HEK293 (cell line): ENCODE measurements around the gene NOS1AP.

Source experiments
- CTCF ChIA-PET: fragments of 350-600 bp; formaldehyde crosslinking; extraction: SDS; loops from one replicate; lab custom pipeline; 2021; ENCODE audit warnings: antibody characterized with exemption; lab: Yijun Ruan, JAX
- POLR2A ChIA-PET: fragments of 300-600 bp; formaldehyde crosslinking; extraction: SDS; loops from one replicate; lab custom pipeline; 2020; ENCODE audit warnings: antibody characterized with exemption, inconsistent platforms; lab: Yijun Ruan, JAX
- H3K27ac ChIP-seq: fragments of 200-500 bp; sonication (Bioruptor generic); 2 replicates; pipeline ENCODE4 v1.5.1; 2014; ENCODE audit warnings: low read depth, low read length, control low read depth, inconsistent platforms; ENCODE audit errors: extremely low read depth
- H3K36me3 ChIP-seq, 2 experiments: fragments of 200-500 bp in 1 of 2; sonication (Bioruptor generic) in 1 of 2; 1 replicate in 1 of 2; 2 replicates in 1 of 2; pipeline ENCODE4 v1.5.1; 2014 to 2017; ENCODE audit warnings: inconsistent platforms in 2 of 2, low read length in 2 of 2; ENCODE audit not compliant: control insufficient read depth in 2 of 2, insufficient read depth in 1 of 2
- H3K4me1 ChIP-seq: fragments of 200-500 bp; sonication (Bioruptor generic); 2 replicates; pipeline ENCODE4 v1.5.1; 2014; ENCODE audit warnings: mild to moderate bottlenecking, low read length, inconsistent platforms; ENCODE audit not compliant: control insufficient read depth, insufficient read depth
- H3K4me3 ChIP-seq: 2 replicates; pipeline ENCODE4 v1.5.1; 2011; ENCODE audit warnings: low read depth, mild to moderate bottlenecking, control low read depth, low read length, moderate library complexity
- H3K9me3 ChIP-seq: fragments of 200-500 bp; sonication (Bioruptor generic); 2 replicates; pipeline ENCODE4 v1.5.1; 2014; ENCODE audit warnings: low read depth, low read length, inconsistent platforms; ENCODE audit not compliant: control insufficient read depth, insufficient read depth
- ATF2 ChIP-seq: fragments of 450-650 bp; formaldehyde crosslinking; IDR thresholded peaks from 2 replicates; pipeline ENCODE4 v1.5.1; 2016; ENCODE audit warnings: missing biosample characterization, missing genetic modification characterization, low read depth
- FEZF1 ChIP-seq: fragments of 450-650 bp; formaldehyde crosslinking; IDR thresholded peaks from 2 replicates; pipeline ENCODE4 v1.5.1; 2016; ENCODE audit warnings: missing biosample characterization, missing genetic modification characterization
- HOXA7 ChIP-seq: sonication (generic); formaldehyde crosslinking; IDR thresholded peaks from 2 replicates; pipeline ENCODE4 v1.8.1; 2022; ENCODE audit warnings: missing genetic modification reagents, borderline replicate concordance
- KLF16 ChIP-seq: fragments of 450-650 bp; formaldehyde crosslinking; IDR thresholded peaks from 2 replicates; pipeline ENCODE4 v1.5.1; 2017; ENCODE audit warnings: missing biosample characterization, missing genetic modification characterization
- OVOL3 ChIP-seq: fragments of 450-650 bp; formaldehyde crosslinking; IDR thresholded peaks from 2 replicates; pipeline ENCODE4 v1.5.1; 2016; ENCODE audit warnings: missing biosample characterization, missing genetic modification characterization
- ZBTB1 ChIP-seq: fragments of 450-650 bp; formaldehyde crosslinking; IDR thresholded peaks from 2 replicates; pipeline ENCODE4 v1.5.1; 2016; ENCODE audit warnings: missing biosample characterization, missing genetic modification characterization
- ZNF10 ChIP-seq: fragments of 450-650 bp; formaldehyde crosslinking; IDR thresholded peaks from 2 replicates; pipeline ENCODE4 v1.5.1; 2017; ENCODE audit warnings: missing biosample characterization, missing genetic modification characterization
- ZNF112 ChIP-seq: fragments of 450-650 bp; formaldehyde crosslinking; IDR thresholded peaks from 2 replicates; pipeline ENCODE4 v1.5.0; 2017; ENCODE audit warnings: missing biosample characterization, missing genetic modification characterization
- ZNF132 ChIP-seq: fragments of 450-650 bp; formaldehyde crosslinking; IDR thresholded peaks from 2 replicates; pipeline ENCODE4 v1.5.1; 2017; ENCODE audit warnings: missing biosample characterization, missing genetic modification characterization, borderline replicate concordance
- ZNF169 ChIP-seq: fragments of 450-650 bp; formaldehyde crosslinking; IDR thresholded peaks from 2 replicates; pipeline ENCODE4 v1.5.1; 2016; ENCODE audit warnings: missing biosample characterization, missing genetic modification characterization
- ZNF391 ChIP-seq: fragments of 450-650 bp; formaldehyde crosslinking; IDR thresholded peaks from 2 replicates; pipeline ENCODE4 v1.5.1; 2016; ENCODE audit warnings: low read depth, missing biosample characterization, missing genetic modification characterization, borderline replicate concordance
- ZNF560 ChIP-seq: fragments of 450-650 bp; formaldehyde crosslinking; IDR thresholded peaks from 2 replicates; pipeline ENCODE4 v1.5.1; 2017; ENCODE audit warnings: missing biosample characterization, missing genetic modification characterization, borderline replicate concordance
- ZNF624 ChIP-seq: fragments of 450-650 bp; formaldehyde crosslinking; IDR thresholded peaks from 2 replicates; pipeline ENCODE4 v1.5.1; 2017; ENCODE audit warnings: missing biosample characterization, missing genetic modification characterization
- ZNF658 ChIP-seq: fragments of 450-650 bp; formaldehyde crosslinking; IDR thresholded peaks from 2 replicates; pipeline ENCODE4; 2016; ENCODE audit warnings: missing biosample characterization, missing genetic modification characterization
- ZNF664 ChIP-seq: fragments of 450-650 bp; formaldehyde crosslinking; IDR thresholded peaks from 2 replicates; pipeline ENCODE4 v1.5.1; 2016; ENCODE audit warnings: missing biosample characterization, missing genetic modification characterization
- ZNF677 ChIP-seq: fragments of 450-650 bp; IDR thresholded peaks from 2 replicates; pipeline ENCODE4 v1.5.0; 2018; ENCODE audit warnings: missing biosample characterization, mild to moderate bottlenecking, missing genetic modification characterization, moderate library complexity
- ZNF792 ChIP-seq: fragments of 450-650 bp; formaldehyde crosslinking; IDR thresholded peaks from 2 replicates; pipeline ENCODE4 v1.5.1; 2016; ENCODE audit warnings: missing biosample characterization, missing genetic modification characterization
- TF ChIP-seq, protein P1 (sequence below): fragments of 450-650 bp; formaldehyde crosslinking; IDR thresholded peaks from 2 replicates; pipeline ENCODE4 v1.5.1; 2016; ENCODE audit warnings: missing biosample characterization, missing genetic modification characterization, borderline replicate concordance
- TF ChIP-seq, protein P2 (sequence below): fragments of 450-650 bp; formaldehyde crosslinking; IDR thresholded peaks from 2 replicates; pipeline ENCODE4 v1.5.1; 2017; ENCODE audit warnings: missing biosample characterization, mild to moderate bottlenecking, missing genetic modification characterization, moderate library complexity

The NOS1AP gene

GRCh38 chr1:162186026-162186374 lies 116.5 kb downstream of the NOS1AP start:
- TF ChIP-seq OVOL3 (tag by site-specific recombination) (no peak), ZNF664 (tag by site-specific recombination) (no peak), ATF2 (tag by site-specific recombination) (no peak), ZNF10 (no peak), ZNF560 (tag by site-specific recombination) (no peak)
- ChIA-PET POLR2A (no interaction called here), CTCF (no interaction called here)
- Histone ChIP-seq H3K4me3 (no peak overlapping the region), H3K4me1 (peaks cover 6% of the 10 kb centered on the region; the same call in 1 of the 2 replicates), H3K9me3 (no peaks in the 10 kb centered on the region), H3K36me3 (no peaks in the 10 kb centered on the region), H3K27ac (no peak overlapping the region)

GRCh38 chr1:162186406-162186805 lies 116.9 kb downstream of the NOS1AP start:
- TF ChIP-seq HOXA7 = no peak
- no peak for TF ChIP-seq ZNF658
- no peak for TF ChIP-seq ZNF112 (tag by site-specific recombination)
- H3K27ac ChIP-seq = no peak overlapping the region
- no peaks in the 10 kb centered on the region for H3K36me3 ChIP-seq
- H3K4me1 ChIP-seq = peaks cover 6% of the 10 kb centered on the region; the same call in 1 of the 2 replicates
- CTCF ChIA-PET = no interaction called here
- H3K9me3 ChIP-seq = no peaks in the 10 kb centered on the region
- POLR2A ChIA-PET = no interaction called here
- H3K4me3 ChIP-seq = no peak overlapping the region

- POLR2A ChIA-PET = no interaction called here
- Histone ChIP-seq H3K4me1 (peaks cover 6% of the 10 kb centered on the region; the same call in 1 of the 2 replicates), H3K4me3 (no peak overlapping the region), H3K36me3 (no peaks in the 10 kb centered on the region), H3K9me3 (no peaks in the 10 kb centered on the region), H3K27ac (no peak overlapping the region)
- TF ChIP-seq, protein P1, sequence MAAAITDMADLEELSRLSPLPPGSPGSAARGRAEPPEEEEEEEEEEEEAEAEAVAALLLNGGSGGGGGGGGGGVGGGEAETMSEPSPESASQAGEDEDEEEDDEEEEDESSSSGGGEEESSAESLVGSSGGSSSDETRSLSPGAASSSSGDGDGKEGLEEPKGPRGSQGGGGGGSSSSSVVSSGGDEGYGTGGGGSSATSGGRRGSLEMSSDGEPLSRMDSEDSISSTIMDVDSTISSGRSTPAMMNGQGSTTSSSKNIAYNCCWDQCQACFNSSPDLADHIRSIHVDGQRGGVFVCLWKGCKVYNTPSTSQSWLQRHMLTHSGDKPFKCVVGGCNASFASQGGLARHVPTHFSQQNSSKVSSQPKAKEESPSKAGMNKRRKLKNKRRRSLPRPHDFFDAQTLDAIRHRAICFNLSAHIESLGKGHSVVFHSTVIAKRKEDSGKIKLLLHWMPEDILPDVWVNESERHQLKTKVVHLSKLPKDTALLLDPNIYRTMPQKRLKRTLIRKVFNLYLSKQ = no peak
- TF ChIP-seq ZNF624 (tag by site-specific recombination) = no peak
- no peak for TF ChIP-seq ZNF391 (tag by site-specific recombination)
- TF ChIP-seq ZNF677 = no peak
- TF ChIP-seq ZNF132 = no peak
- no peak for TF ChIP-seq ZNF792 (tag by site-specific recombination)
- no peak for TF ChIP-seq ZNF169 (tag by site-specific recombination)
- no peak for TF ChIP-seq ZBTB1 (tag by site-specific recombination)
- TF ChIP-seq, protein P2, sequence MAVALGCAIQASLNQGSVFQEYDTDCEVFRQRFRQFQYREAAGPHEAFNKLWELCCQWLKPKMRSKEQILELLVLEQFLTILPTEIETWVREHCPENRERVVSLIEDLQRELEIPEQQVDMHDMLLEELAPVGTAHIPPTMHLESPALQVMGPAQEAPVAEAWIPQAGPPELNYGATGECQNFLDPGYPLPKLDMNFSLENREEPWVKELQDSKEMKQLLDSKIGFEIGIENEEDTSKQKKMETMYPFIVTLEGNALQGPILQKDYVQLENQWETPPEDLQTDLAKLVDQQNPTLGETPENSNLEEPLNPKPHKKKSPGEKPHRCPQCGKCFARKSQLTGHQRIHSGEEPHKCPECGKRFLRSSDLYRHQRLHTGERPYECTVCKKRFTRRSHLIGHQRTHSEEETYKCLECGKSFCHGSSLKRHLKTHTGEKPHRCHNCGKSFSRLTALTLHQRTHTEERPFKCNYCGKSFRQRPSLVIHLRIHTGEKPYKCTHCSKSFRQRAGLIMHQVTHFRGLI (tag by site-specific recombination) = no peak
- no peak for TF ChIP-seq KLF16
- TF ChIP-seq FEZF1 (tag by site-specific recombination) = no peak
- CTCF ChIA-PET = interaction anchor here (0.6 kb wide), 1 partner anchor 97 kb away, joined by 3 read pairs; no protein-coding TSS in a partner anchor
Observed at GRCh38 chr1:162187687-162188276, 118.3 kb downstream of the NOS1AP start.
